Measurements from ENCODE around the gene DEXI. TPM values are rescaled to one million over a fixed set of nuclear protein-coding genes. Genes with fewer than 3 reads are reported as not detected.
A peak's percentile ranks its signal among the peaks of the same experiment; 100 is the strongest.

DEXI gene
- total and polyA plus RNA-seq, 2 of the 13 experiments (the other 11 are each of a cell fraction or from before 2014, with no cell fraction given), result 51.5 to 70.4 TPM

GRCh38 chr16:10937068-10937859, 5.0 kb downstream of the DEXI start (continued):
- TF ChIP-seq GLMP (CRISPR knock-in tag; IDR thresholded peaks at IDR 0.05; ENCODE audit: borderline replicate concordance) (no peak), TBX2 (CRISPR knock-in tag; IDR thresholded peaks at IDR 0.05; ENCODE audit: borderline replicate concordance) (no peak), CEBPB (IDR thresholded peaks at IDR 0.05; ENCODE audit: borderline replicate concordance, low read depth, low read length) (no peak), NR3C1 (CRISPR knock-in tag; IDR thresholded peaks at IDR 0.05) (no peak), AKAP8 (CRISPR knock-in tag; IDR thresholded peaks at IDR 0.05) (0 out of 2 replicates have a peak, but pooled peaks have one; percentile 61), NFIC (IDR thresholded peaks at IDR 0.05; ENCODE audit: low read length) (no peak), GABPB1 (CRISPR knock-in tag; IDR thresholded peaks at IDR 0.05) (no peak), SMAD3 (CRISPR knock-in tag; IDR thresholded peaks at IDR 0.05) (no peak), CBX2 (IDR thresholded peaks at IDR 0.05; ENCODE audit: low read depth, low read length) (no peak), CBX2 (CRISPR knock-in tag; IDR thresholded peaks at IDR 0.05; ENCODE audit: low read depth) (no peak), KDM2A (CRISPR knock-in tag; IDR thresholded peaks at IDR 0.05; ENCODE audit: borderline replicate concordance, low read depth) (no peak), ISX (CRISPR knock-in tag; conservative IDR thresholded peaks at IDR 0.05) (no peak), ZNF619 (CRISPR knock-in tag; IDR thresholded peaks at IDR 0.05) (no peak), ZSCAN25 (CRISPR knock-in tag; IDR thresholded peaks at IDR 0.05) (no peak), ATM (IDR thresholded peaks at IDR 0.05; ENCODE audit: borderline replicate concordance) (no peak), MAFK (conservative IDR thresholded peaks at IDR 0.05 in 1 of 2, IDR thresholded peaks at IDR 0.05 in 1 of 2; ENCODE audit: low read length in 2 of 2) (no peak), PHF5A (CRISPR knock-in tag; IDR thresholded peaks at IDR 0.05; ENCODE audit: low read depth, unreplicated experiment) (no peak), MIXL1 (CRISPR knock-in tag; IDR thresholded peaks at IDR 0.05) (no peak)
- TF ChIP-seq, protein P1, sequence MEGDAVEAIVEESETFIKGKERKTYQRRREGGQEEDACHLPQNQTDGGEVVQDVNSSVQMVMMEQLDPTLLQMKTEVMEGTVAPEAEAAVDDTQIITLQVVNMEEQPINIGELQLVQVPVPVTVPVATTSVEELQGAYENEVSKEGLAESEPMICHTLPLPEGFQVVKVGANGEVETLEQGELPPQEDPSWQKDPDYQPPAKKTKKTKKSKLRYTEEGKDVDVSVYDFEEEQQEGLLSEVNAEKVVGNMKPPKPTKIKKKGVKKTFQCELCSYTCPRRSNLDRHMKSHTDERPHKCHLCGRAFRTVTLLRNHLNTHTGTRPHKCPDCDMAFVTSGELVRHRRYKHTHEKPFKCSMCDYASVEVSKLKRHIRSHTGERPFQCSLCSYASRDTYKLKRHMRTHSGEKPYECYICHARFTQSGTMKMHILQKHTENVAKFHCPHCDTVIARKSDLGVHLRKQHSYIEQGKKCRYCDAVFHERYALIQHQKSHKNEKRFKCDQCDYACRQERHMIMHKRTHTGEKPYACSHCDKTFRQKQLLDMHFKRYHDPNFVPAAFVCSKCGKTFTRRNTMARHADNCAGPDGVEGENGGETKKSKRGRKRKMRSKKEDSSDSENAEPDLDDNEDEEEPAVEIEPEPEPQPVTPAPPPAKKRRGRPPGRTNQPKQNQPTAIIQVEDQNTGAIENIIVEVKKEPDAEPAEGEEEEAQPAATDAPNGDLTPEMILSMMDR (CRISPR knock-in tag; IDR thresholded peaks at IDR 0.05), result peak; percentile 45
- TF ChIP-seq, protein P2, sequence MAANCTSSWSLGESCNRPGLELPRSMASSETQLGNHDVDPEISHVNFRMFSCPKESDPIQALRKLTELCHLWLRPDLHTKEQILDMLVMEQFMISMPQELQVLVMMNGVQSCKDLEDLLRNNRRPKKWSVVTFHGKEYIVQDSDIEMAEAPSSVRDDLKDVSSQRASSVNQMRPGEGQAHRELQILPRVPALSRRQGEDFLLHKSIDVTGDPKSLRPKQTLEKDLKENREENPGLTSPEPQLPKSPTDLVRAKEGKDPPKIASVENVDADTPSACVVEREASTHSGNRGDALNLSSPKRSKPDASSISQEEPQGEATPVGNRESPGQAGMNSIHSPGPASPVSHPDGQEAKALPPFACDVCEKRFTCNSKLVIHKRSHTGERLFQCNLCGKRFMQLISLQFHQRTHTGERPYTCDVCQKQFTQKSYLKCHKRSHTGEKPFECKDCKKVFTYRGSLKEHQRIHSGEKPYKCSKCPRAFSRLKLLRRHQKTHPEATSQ (CRISPR knock-in tag; IDR thresholded peaks at IDR 0.05; ENCODE audit: borderline replicate concordance), result no peak
- TF ChIP-seq, protein P3, sequence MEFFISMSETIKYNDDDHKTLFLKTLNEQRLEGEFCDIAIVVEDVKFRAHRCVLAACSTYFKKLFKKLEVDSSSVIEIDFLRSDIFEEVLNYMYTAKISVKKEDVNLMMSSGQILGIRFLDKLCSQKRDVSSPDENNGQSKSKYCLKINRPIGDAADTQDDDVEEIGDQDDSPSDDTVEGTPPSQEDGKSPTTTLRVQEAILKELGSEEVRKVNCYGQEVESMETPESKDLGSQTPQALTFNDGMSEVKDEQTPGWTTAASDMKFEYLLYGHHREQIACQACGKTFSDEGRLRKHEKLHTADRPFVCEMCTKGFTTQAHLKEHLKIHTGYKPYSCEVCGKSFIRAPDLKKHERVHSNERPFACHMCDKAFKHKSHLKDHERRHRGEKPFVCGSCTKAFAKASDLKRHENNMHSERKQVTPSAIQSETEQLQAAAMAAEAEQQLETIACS (CRISPR knock-in tag; IDR thresholded peaks at IDR 0.05), result no peak
- TF ChIP-seq, protein P4, sequence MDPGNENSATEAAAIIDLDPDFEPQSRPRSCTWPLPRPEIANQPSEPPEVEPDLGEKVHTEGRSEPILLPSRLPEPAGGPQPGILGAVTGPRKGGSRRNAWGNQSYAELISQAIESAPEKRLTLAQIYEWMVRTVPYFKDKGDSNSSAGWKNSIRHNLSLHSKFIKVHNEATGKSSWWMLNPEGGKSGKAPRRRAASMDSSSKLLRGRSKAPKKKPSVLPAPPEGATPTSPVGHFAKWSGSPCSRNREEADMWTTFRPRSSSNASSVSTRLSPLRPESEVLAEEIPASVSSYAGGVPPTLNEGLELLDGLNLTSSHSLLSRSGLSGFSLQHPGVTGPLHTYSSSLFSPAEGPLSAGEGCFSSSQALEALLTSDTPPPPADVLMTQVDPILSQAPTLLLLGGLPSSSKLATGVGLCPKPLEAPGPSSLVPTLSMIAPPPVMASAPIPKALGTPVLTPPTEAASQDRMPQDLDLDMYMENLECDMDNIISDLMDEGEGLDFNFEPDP (CRISPR knock-in tag; conservative IDR thresholded peaks at IDR 0.05), result no peak
- TF ChIP-seq, protein P5, sequence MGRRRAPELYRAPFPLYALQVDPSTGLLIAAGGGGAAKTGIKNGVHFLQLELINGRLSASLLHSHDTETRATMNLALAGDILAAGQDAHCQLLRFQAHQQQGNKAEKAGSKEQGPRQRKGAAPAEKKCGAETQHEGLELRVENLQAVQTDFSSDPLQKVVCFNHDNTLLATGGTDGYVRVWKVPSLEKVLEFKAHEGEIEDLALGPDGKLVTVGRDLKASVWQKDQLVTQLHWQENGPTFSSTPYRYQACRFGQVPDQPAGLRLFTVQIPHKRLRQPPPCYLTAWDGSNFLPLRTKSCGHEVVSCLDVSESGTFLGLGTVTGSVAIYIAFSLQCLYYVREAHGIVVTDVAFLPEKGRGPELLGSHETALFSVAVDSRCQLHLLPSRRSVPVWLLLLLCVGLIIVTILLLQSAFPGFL (CRISPR knock-in tag; IDR thresholded peaks at IDR 0.05), result no peak
